ENCODE results near the gene NID1. TPM values are rescaled to one million over a fixed set of nuclear protein-coding genes. Genes with fewer than 3 reads are reported as not detected.

The NID1 gene
- total and polyA plus RNA-seq, 2 donors (not counting 3 experiments of a cell fraction or from before 2014, with no cell fraction given), result 87.0 to 109 TPM

- DNase-seq (ENCODE audit: low read depth, low spot score), result no peak
- peaks cover 0 to 7% of the 10 kb centered on the region in 2 experiments for H3K36me3 ChIP-seq (ENCODE audit: control insufficient read depth in 2 of 2, extremely low read depth in 1 of 2, insufficient read depth in 2 of 2, low read length in 2 of 2)
- TF ChIP-seq, protein P1, sequence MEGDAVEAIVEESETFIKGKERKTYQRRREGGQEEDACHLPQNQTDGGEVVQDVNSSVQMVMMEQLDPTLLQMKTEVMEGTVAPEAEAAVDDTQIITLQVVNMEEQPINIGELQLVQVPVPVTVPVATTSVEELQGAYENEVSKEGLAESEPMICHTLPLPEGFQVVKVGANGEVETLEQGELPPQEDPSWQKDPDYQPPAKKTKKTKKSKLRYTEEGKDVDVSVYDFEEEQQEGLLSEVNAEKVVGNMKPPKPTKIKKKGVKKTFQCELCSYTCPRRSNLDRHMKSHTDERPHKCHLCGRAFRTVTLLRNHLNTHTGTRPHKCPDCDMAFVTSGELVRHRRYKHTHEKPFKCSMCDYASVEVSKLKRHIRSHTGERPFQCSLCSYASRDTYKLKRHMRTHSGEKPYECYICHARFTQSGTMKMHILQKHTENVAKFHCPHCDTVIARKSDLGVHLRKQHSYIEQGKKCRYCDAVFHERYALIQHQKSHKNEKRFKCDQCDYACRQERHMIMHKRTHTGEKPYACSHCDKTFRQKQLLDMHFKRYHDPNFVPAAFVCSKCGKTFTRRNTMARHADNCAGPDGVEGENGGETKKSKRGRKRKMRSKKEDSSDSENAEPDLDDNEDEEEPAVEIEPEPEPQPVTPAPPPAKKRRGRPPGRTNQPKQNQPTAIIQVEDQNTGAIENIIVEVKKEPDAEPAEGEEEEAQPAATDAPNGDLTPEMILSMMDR (IDR thresholded peaks at IDR 0.05; ENCODE audit: extremely low read depth in 1 of 2, insufficient read depth in 1 of 2, low read depth in 1 of 2, low read length in 2 of 2), result no peak
- no peak for TF ChIP-seq MYC (IDR thresholded peaks at IDR 0.05; ENCODE audit: low read depth, low read length)
- TF ChIP-seq, protein P2, sequence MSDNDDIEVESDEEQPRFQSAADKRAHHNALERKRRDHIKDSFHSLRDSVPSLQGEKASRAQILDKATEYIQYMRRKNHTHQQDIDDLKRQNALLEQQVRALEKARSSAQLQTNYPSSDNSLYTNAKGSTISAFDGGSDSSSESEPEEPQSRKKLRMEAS (IDR thresholded peaks at IDR 0.05; ENCODE audit: insufficient read depth, insufficient read length), result no peak
- no peak for TF ChIP-seq JUN (IDR thresholded peaks at IDR 0.05; ENCODE audit: borderline replicate concordance, insufficient read depth, insufficient read length, low read depth)
- no peak for TF ChIP-seq POLR2AphosphoS5 (IDR thresholded peaks at IDR 0.05; ENCODE audit: insufficient read depth, low read depth, low read length)
- TF ChIP-seq EZH2 (IDR thresholded peaks at IDR 0.05; ENCODE audit: borderline replicate concordance, low read depth, low read length, severe bottlenecking), result no peak
- TF ChIP-seq FOS (IDR thresholded peaks at IDR 0.05; ENCODE audit: borderline replicate concordance, insufficient read depth, low read length), result no peak
- TF ChIP-seq POLR2A (IDR thresholded peaks at IDR 0.05; ENCODE audit: low read depth, low read length), result no peak
- TF ChIP-seq GATA2 (IDR thresholded peaks at IDR 0.05; ENCODE audit: insufficient read depth, insufficient read length, low read depth, low read length), result no peak
- dilution Hi-C loops (cut with MboI; ENCODE audit: extremely low pct_ligation_motif_present, low sequenced_read_pairs) (no loop called here), intact Hi-C loops (cut with micrococcal nuclease) (no loop called here)
- H3K4me2 ChIP-seq (ENCODE audit: insufficient read depth, low read length), result no peak overlapping the region
- H3K27me3 ChIP-seq (ENCODE audit: control insufficient read depth in 2 of 2, insufficient read depth in 2 of 2, low read length in 2 of 2), result no peaks in the 10 kb centered on the region
- H3K4me3 ChIP-seq (replicated peaks in 1 of 3; ENCODE audit: insufficient read depth in 1 of 3, low read depth in 1 of 3, low read length in 3 of 3), result no peak overlapping the region
- H3K27ac ChIP-seq (ENCODE audit: insufficient read depth, low read depth, low read length), result no peak overlapping the region
- H2AFZ ChIP-seq (ENCODE audit: low read depth, low read length), result no peak overlapping the region
- H3K9me3 ChIP-seq (replicated peaks; ENCODE audit: control insufficient read depth, insufficient read depth, low read length), result no peaks in the 10 kb centered on the region
- BruUV-seq (replicated peaks), result no TSS peak
- H4K20me1 ChIP-seq (replicated peaks; ENCODE audit: control insufficient read depth, extremely low read depth, insufficient read depth, low read length), result no peaks in the 10 kb centered on the region
- ChIA-PET POLR2A (no interaction called here), CTCF (interaction anchor here (0.8 kb wide), 1 partner anchor 25 kb away, joined by 3 read pairs; no protein-coding TSS in a partner anchor)
- no peak overlapping the region for H3K9ac ChIP-seq (replicated peaks; ENCODE audit: extremely low read depth, insufficient read depth, low read length)
- H3K9me1 ChIP-seq (replicated peaks; ENCODE audit: control insufficient read depth, extremely low read depth, insufficient read depth, low read length), result no peaks in the 10 kb centered on the region
- FAIRE-seq, result no peak
- H3K79me2 ChIP-seq (ENCODE audit: control insufficient read depth, insufficient read depth, low read length), result no peaks in the 10 kb centered on the region
- peaks cover 32% of the 10 kb centered on the region for H3K4me1 ChIP-seq (ENCODE audit: control insufficient read depth, extremely low read depth, insufficient read depth, low read length)
These were observed 67.8 kb downstream of the NID1 start for GRCh38 chr1:235997049-235997448.

Data from endothelial cell of umbilical vein (primary cell).